Iris pigment epithelial cell (primary cell): ENCODE results near the gene GPR83.
"Not testable (repeated sequence)": the region's sequence is repeated elsewhere in the genome, so short reads cannot be mapped to it uniquely, and the experiment has no call there.

ENCODE experiments used
- DNase-seq: peaks from one replicate; pipeline ENCODE4 v3.0.0-alpha.2; 2011; ENCODE audit warnings: low read depth

Gene GPR83

DNA sequence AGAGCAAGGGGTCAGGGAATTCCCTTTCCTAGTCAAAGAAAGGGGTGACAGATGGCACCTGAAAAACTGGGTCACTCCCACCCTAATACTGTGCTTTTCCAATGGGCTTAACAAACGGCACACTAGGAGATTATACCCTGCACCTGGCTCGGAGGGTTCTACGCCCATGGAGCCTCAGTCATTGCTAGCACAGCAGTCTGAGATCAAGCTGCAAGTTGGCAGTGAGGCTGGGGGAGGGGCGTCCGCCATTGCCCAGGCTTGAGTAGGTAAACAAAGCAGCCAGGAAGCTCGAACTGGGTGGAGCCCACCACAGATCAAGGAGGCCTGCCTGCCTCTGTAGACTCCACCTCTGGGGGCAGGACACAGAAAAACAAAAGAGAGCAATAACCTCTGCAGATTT is 30.6 kb downstream of the GPR83 start:
- not testable (repeated sequence) for DNase-seq

DNA sequence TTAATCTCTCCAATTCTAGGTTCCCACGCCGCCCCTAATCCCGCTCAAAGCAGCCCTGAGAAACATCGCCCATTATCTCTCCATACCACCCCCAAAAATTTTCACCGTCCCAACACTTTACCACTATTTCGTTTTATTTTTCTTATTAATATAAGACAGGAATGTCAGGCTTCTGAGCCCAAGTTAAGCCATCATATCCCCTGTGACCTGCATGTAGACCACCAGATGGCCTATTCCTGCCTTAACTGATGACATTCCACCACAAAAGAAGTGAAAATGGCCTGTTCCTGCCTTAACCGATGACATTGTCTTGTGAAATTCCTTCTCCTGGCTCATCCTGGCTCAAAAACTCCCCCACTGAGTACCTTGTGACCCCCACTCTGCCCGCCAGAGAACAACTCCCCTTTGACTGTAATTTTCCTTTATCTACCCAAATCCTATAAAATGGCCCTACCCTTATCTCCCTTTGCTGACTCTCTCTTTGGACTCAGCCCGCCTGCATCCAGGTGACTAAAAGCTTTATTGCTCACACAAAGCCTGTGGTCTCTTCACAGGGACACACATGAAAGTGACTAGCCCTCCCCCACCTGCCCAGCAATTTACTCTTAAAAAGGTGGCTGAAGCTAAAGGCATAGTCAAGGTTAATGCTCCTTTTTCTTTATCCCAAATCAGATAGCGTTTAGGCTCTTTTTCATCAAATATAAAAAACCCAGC is 50.2 kb downstream of the GPR83 start:
- not testable (repeated sequence) for DNase-seq

GRCh38 chr11:94346311-94346710 is 54.9 kb downstream of the GPR83 start:
- DNase-seq: not testable (repeated sequence)

DNA sequence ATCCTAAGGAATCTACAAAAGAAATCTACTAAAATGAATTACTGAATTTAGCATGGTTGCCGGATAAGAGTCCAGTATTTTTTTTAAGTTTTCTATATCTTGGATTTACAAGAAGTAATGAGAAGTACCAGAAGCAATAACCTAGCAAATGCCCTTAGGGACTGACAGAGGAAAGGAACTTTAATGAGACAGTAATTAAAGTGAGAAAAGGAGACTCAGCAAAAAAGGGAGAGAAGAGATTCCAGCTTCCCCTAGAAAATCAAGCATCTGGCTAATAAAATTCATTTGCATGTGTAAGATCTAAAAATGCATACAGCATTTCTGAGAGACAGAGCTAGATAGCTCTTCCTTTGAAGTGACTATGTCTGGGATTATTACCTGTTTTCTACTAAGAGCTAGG is 57.7 kb downstream of the GPR83 start:
- no peak for DNase-seq

DNA sequence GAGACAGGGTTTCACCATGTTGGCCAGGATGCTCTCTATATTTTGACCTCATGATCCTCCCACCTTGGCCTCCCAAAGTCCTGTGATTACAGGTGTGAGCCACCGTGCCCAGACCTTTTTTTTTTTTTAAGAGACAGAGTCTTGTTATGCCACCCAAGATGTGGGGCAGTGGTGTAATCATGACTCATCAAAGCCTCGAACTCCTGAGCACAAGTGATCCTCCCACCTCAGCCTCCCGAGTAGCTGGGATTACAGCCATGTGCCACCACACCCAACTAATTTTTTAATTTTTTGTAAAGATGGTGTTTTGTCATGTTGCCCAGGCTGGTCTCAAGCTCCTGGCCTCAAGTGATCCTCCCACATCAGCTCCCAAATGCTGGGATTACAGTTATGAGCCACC is 59.0 kb downstream of the GPR83 start:
- no peak for DNase-seq

DNA sequence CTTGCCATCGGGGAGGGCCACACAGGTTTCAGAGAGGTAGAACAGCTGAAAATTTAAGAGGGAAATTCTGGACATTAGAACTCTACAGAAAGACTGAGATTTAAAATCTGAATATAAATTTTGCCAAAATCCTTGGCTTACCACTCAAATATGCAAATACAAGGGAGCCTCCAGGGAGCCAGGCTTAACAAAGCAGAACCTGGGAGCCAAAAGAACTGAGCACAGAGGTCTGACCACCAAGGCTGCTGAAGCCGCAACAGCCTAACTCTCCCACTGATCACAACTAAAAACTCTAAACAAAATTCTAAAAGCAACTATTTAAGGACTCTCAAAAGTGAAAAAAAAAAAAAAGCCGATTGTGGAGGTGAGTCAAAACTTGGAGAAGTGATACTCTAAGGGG is 62.6 kb downstream of the GPR83 start:
- DNase-seq: no peak

DNA sequence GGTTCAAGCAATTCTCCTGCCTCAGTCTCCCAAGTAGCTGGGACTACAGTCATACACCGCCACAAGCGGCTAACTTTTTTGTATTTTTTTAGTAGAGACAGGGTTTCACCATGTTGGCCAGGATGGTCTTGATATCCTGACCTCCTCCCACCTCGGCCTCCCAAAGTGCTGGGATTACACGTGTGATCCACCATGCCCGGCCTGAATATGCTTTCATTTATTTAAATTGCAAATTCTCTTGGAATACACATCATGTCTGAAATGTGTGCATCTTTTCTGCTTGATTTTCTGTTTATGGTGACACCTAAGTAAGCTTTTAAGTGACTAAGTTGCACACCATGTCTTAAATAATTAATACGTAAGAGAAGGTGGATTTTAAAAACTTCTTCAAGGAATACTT is 65.2 kb downstream of the GPR83 start:
- DNase-seq: no peak

DNA sequence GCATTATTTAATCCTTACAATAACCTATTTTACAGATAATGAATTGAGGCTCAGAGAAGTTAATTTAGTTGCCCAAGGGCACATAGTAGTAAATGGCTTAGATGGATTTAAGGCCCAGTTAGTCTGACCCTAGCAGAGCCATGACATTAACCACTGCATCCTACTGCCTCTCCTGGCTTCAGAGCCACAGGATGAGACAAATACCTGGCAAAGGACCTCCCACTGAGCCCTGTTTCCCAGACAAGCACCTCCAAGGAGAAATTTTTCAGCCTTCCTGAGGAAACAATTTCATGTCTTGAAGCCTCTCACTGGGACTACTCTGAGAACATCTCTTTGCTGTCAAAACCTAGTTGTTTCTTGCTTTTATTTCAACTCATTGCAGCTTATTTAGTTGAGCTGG is 68.4 kb downstream of the GPR83 start:
- no peak for DNase-seq

DNA sequence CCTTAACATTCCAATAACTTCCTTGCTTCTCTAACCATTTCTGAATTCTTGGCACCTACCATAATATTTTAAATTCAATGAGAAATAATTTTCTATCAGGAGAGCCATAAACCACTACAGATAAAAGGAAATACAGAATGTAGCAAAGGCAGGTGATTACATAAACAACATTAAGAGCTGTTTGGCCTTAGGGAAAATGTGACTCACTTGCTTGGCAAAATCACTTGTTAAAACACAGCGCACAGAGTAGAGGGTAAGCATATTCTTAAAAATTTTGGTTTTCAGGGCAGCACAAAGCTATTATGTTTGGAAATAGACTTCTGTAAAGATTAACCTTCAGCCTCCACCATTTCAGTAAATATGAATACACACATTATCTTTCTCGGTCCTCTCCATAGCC is 70.4 kb downstream of the GPR83 start:
- DNase-seq: no peak

DNA sequence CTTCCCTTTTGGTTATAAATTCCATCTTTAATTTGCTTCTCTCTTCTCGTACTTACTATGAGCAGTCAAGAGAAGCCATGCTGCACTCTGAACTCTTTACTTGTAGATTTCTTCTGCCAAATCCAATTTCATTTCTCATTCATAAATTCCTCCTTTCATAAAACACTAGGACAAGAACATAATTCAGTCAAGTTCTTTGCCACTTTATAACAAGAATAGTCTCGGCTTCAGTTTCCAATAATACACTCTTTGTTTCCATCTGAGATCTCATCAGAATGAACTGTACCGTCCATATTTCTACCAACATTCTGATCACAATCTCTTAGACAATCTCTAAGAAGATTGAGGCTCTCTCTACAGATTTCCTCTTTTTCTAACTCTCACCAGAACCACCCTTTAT is 71.7 kb downstream of the GPR83 start:
- no peak for DNase-seq

- DNase-seq: no peak
Observed at GRCh38 chr11:94328587-94329080, 72.6 kb downstream of the GPR83 start.
